Measurements from ENCODE around the gene CELF6.

The CELF6 gene

DNA sequence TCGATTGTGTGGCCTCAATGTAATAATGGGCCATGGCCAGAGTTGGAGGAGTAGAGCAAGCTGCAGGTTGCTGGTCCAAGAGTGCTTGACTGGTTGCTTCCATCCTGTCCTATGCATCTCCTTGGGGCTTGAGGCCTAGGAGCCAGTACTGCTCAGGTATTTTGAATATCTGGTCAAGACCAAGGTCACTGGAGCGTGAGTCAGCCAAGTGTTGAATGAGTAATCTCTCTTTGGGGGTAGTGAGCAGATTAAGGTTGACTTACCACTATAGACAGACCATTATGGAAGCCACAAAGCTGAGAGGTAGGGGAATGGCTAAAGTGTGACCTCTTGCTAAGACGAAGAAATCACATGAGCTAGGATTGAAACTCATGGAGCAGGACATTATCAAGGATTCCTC, 38.2 kb downstream of the CELF6 start:
- no peak for ATAC-seq
- TF ChIP-seq GLIS3 (CRISPR knock-in tag; IDR thresholded peaks at IDR 0.05), result no peak
- TF ChIP-seq ZFP3 (CRISPR knock-in tag; IDR thresholded peaks at IDR 0.05), result no peak
- no peak for TF ChIP-seq PPARA (CRISPR knock-in tag; IDR thresholded peaks at IDR 0.05; ENCODE audit: borderline replicate concordance)
- TF ChIP-seq CSDC2 (CRISPR knock-in tag; IDR thresholded peaks at IDR 0.05), result no peak
- TF ChIP-seq ZC3H10 (CRISPR knock-in tag; IDR thresholded peaks at IDR 0.05), result no peak
- TF ChIP-seq TCF4 (CRISPR knock-in tag; IDR thresholded peaks at IDR 0.05; ENCODE audit: borderline replicate concordance), result no peak
- no peak for TF ChIP-seq ZNF565 (CRISPR knock-in tag; conservative IDR thresholded peaks at IDR 0.05; ENCODE audit: low read depth)
- no peak for TF ChIP-seq TOX (CRISPR knock-in tag; IDR thresholded peaks at IDR 0.05; ENCODE audit: borderline replicate concordance)
- TF ChIP-seq, protein P1, sequence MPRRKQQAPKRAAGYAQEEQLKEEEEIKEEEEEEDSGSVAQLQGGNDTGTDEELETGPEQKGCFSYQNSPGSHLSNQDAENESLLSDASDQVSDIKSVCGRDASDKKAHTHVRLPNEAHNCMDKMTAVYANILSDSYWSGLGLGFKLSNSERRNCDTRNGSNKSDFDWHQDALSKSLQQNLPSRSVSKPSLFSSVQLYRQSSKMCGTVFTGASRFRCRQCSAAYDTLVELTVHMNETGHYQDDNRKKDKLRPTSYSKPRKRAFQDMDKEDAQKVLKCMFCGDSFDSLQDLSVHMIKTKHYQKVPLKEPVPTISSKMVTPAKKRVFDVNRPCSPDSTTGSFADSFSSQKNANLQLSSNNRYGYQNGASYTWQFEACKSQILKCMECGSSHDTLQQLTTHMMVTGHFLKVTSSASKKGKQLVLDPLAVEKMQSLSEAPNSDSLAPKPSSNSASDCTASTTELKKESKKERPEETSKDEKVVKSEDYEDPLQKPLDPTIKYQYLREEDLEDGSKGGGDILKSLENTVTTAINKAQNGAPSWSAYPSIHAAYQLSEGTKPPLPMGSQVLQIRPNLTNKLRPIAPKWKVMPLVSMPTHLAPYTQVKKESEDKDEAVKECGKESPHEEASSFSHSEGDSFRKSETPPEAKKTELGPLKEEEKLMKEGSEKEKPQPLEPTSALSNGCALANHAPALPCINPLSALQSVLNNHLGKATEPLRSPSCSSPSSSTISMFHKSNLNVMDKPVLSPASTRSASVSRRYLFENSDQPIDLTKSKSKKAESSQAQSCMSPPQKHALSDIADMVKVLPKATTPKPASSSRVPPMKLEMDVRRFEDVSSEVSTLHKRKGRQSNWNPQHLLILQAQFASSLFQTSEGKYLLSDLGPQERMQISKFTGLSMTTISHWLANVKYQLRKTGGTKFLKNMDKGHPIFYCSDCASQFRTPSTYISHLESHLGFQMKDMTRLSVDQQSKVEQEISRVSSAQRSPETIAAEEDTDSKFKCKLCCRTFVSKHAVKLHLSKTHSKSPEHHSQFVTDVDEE (CRISPR knock-in tag; IDR thresholded peaks at IDR 0.05), result no peak
- no peak for TF ChIP-seq ZFP30 (CRISPR knock-in tag; IDR thresholded peaks at IDR 0.05)
- TF ChIP-seq, protein P2, sequence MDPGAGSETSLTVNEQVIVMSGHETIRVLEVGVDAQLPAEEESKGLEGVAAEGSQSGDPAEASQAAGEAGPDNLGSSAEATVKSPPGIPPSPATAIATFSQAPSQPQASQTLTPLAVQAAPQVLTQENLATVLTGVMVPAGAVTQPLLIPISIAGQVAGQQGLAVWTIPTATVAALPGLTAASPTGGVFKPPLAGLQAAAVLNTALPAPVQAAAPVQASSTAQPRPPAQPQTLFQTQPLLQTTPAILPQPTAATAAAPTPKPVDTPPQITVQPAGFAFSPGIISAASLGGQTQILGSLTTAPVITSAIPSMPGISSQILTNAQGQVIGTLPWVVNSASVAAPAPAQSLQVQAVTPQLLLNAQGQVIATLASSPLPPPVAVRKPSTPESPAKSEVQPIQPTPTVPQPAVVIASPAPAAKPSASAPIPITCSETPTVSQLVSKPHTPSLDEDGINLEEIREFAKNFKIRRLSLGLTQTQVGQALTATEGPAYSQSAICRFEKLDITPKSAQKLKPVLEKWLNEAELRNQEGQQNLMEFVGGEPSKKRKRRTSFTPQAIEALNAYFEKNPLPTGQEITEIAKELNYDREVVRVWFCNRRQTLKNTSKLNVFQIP (CRISPR knock-in tag; IDR thresholded peaks at IDR 0.05; ENCODE audit: borderline replicate concordance, low read depth), result no peak
- TF ChIP-seq RARB (CRISPR knock-in tag; IDR thresholded peaks at IDR 0.05), result no peak
- TF ChIP-seq, protein P3, sequence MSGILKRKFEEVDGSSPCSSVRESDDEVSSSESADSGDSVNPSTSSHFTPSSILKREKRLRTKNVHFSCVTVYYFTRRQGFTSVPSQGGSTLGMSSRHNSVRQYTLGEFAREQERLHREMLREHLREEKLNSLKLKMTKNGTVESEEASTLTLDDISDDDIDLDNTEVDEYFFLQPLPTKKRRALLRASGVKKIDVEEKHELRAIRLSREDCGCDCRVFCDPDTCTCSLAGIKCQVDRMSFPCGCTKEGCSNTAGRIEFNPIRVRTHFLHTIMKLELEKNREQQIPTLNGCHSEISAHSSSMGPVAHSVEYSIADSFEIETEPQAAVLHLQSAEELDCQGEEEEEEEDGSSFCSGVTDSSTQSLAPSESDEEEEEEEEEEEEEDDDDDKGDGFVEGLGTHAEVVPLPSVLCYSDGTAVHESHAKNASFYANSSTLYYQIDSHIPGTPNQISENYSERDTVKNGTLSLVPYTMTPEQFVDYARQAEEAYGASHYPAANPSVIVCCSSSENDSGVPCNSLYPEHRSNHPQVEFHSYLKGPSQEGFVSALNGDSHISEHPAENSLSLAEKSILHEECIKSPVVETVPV (CRISPR knock-in tag; IDR thresholded peaks at IDR 0.05), result no peak
- TF ChIP-seq, protein P4, sequence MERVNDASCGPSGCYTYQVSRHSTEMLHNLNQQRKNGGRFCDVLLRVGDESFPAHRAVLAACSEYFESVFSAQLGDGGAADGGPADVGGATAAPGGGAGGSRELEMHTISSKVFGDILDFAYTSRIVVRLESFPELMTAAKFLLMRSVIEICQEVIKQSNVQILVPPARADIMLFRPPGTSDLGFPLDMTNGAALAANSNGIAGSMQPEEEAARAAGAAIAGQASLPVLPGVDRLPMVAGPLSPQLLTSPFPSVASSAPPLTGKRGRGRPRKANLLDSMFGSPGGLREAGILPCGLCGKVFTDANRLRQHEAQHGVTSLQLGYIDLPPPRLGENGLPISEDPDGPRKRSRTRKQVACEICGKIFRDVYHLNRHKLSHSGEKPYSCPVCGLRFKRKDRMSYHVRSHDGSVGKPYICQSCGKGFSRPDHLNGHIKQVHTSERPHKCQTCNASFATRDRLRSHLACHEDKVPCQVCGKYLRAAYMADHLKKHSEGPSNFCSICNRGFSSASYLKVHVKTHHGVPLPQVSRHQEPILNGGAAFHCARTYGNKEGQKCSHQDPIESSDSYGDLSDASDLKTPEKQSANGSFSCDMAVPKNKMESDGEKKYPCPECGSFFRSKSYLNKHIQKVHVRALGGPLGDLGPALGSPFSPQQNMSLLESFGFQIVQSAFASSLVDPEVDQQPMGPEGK (CRISPR knock-in tag; IDR thresholded peaks at IDR 0.05; ENCODE audit: borderline replicate concordance), result no peak
- TF ChIP-seq ZNF70 (CRISPR knock-in tag; IDR thresholded peaks at IDR 0.05), result no peak
- no peak for TF ChIP-seq ESRRG (CRISPR knock-in tag; IDR thresholded peaks at IDR 0.05)

DNA sequence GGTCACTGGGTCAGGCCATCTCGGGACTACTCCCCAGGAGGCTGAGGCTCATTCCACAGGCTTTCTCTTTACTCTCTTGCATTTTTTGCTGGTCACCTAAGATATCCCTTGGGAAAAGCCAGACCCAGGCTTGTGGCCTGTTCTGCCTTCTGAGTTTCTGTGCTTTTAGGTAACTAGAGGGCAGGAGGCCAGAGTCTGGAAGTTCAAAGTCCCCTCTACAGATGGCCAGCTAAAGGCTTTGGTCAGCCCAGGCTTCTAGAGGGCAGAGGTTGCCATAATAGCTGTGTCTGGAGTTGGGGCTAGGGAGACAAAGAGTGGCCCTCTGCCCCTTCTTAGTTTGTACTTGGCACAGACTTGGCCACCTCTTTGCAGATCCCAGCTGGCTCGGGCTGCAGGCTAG, 39.2 kb downstream of the CELF6 start:
- no peak for TF ChIP-seq ZFP3 (CRISPR knock-in tag; IDR thresholded peaks at IDR 0.05)
- TF ChIP-seq, protein P2 (CRISPR knock-in tag; IDR thresholded peaks at IDR 0.05; ENCODE audit: borderline replicate concordance, low read depth), result no peak
- no peak for TF ChIP-seq ZNF565 (CRISPR knock-in tag; conservative IDR thresholded peaks at IDR 0.05; ENCODE audit: low read depth)
- no peak for ATAC-seq

DNA sequence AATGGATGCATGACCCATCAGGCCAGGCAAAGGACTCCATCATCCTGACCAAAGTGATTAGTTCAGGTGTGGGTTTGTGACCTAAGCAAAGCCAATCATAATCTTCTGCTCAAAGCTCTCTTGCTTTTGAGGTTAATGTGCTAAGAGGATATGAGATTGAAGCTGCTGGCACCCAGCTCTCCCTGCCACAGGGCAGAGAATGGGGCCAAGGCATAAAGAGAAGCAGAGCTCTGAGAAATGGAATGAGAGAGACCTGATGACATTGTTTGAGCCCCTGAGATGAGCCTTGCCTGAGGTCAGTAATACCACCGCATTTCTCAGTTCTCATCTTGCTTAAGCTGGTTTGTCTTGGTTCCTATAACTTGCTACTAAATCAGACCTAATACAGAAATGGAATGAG, 41.2 kb downstream of the CELF6 start:
- TF ChIP-seq ZC3H10 (CRISPR knock-in tag; IDR thresholded peaks at IDR 0.05) (no peak), ZNF565 (CRISPR knock-in tag; conservative IDR thresholded peaks at IDR 0.05; ENCODE audit: low read depth) (no peak), ZFP3 (CRISPR knock-in tag; IDR thresholded peaks at IDR 0.05) (no peak), PPARA (CRISPR knock-in tag; IDR thresholded peaks at IDR 0.05; ENCODE audit: borderline replicate concordance) (no peak), ISL1 (CRISPR knock-in tag; IDR thresholded peaks at IDR 0.05) (no peak), OSR1 (CRISPR knock-in tag; IDR thresholded peaks at IDR 0.05) (no peak), ZFP30 (CRISPR knock-in tag; IDR thresholded peaks at IDR 0.05) (no peak), TCF4 (CRISPR knock-in tag; IDR thresholded peaks at IDR 0.05; ENCODE audit: borderline replicate concordance) (no peak), SNAI2 (CRISPR knock-in tag; IDR thresholded peaks at IDR 0.05) (no peak), BACH2 (CRISPR knock-in tag; IDR thresholded peaks at IDR 0.05; ENCODE audit: borderline replicate concordance) (no peak), CSDC2 (CRISPR knock-in tag; IDR thresholded peaks at IDR 0.05) (no peak), RARB (CRISPR knock-in tag; IDR thresholded peaks at IDR 0.05) (no peak), ARNTL (CRISPR knock-in tag; IDR thresholded peaks at IDR 0.05; ENCODE audit: borderline replicate concordance, low read depth) (no peak)
- TF ChIP-seq, protein P1 (CRISPR knock-in tag; IDR thresholded peaks at IDR 0.05), result no peak
- TF ChIP-seq, protein P2 (CRISPR knock-in tag; IDR thresholded peaks at IDR 0.05; ENCODE audit: borderline replicate concordance, low read depth), result no peak
- ATAC-seq, result no peak
